ENCODE results near the gene SLC2A5. TPM values are rescaled to one million over a fixed set of nuclear protein-coding genes. Genes with fewer than 3 reads are reported as not detected.
"Not testable (repeated sequence)": the region's sequence is repeated elsewhere in the genome, so short reads cannot be mapped to it uniquely, and the experiment has no call there.

Gene SLC2A5
- polyA plus RNA-seq, 1 donor, result 10.9 TPM

DNA sequence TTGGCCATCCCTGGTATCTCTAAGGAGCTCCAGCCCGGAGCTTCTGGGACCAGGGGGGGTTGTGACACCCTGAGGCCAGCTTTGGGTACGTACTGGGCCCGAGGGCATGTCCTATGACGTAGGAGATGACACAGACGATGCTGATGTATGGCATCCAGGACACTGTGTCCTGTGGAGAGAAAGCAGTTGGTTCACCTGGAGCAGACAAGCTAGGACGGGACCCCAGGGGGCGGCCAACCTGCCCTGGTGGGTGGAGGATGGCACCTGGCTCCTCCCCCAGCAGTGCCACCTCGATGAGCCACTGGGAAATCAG is 31.1 kb downstream of the SLC2A5 start:
- DNase-seq (ENCODE audit: low read depth), result no peak

DNA sequence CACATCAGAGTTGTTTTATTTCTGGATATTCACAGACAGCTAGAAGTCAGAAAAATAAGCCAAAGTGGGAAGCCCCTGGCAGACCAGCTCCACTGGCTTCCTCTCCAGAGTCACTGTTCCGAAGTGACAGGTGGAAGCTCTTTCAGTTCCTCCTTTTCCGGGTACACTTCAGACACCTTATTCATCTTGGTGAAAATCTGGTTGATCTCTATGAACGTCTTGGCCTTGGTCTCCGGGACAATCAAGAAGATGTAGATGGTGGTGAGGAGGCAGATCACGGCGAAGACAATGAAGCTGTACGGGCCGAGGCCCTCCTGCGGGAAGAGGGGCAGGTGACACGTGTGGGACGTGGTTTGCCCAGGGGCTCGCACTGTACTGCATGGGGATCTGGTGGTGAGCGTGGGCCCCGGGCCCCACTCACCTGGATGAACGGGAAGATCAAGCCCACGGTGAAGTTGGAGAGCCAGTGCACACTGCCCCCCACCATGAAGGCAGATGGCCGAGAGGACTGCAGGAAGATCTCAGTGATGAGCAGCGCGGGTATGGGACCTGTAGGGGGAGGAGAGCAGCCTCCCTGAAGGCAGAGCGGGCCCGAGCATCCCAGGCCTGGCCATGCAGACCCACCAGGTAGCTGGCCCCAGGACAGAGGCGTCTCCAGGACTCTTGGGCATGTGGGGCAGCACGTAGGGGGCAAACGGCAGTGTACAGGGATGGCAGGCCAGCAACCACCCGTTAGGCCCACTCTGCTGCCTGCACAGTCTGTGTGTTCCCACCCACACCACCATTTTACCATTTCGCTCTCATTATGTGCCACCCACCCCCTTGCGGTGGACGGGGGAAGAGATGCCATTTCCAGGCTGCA is 31.7 kb downstream of the SLC2A5 start:
- no peak for DNase-seq (ENCODE audit: low read depth)

DNA sequence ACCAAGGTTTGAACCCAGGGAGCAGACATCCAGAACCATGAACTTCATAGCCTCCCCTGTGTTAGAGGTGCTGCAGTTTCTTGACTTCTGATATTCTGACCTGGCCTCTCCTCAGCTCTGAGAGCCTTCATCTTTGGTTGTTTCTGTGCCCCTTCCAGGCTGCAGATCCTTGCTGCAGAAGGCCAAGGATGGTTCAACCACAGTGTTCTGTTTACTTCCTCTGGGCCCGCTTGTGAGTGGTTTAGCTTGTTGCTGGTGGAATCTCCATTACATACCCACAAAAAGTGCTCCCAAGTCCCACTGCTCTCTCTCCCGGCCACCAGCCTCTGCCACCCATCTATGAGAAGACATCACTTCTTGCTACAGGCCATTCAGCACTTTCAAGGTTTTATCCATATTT is 34.2 kb downstream of the SLC2A5 start:
- no peak for DNase-seq (ENCODE audit: low read depth)

DNA sequence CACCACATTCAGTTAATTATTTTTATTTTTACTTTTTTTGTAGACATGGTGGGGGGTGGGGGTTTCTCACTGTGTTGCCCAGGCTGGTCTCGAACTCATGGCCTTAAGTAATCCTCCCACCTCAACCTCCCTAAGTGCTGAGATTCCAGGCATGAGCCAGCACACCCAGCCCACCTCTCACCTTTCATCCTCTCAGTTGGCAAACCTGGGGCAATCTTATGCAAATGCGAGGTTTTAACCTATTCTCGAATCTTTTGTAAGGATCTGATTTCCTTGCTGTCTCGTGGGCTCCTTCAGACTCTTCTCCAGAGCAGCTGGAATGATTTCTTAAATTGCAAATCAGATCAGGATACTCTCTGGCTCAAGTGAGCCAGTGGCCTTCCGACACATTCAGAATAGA is 36.1 kb downstream of the SLC2A5 start:
- no peak for DNase-seq (ENCODE audit: low read depth)

DNA sequence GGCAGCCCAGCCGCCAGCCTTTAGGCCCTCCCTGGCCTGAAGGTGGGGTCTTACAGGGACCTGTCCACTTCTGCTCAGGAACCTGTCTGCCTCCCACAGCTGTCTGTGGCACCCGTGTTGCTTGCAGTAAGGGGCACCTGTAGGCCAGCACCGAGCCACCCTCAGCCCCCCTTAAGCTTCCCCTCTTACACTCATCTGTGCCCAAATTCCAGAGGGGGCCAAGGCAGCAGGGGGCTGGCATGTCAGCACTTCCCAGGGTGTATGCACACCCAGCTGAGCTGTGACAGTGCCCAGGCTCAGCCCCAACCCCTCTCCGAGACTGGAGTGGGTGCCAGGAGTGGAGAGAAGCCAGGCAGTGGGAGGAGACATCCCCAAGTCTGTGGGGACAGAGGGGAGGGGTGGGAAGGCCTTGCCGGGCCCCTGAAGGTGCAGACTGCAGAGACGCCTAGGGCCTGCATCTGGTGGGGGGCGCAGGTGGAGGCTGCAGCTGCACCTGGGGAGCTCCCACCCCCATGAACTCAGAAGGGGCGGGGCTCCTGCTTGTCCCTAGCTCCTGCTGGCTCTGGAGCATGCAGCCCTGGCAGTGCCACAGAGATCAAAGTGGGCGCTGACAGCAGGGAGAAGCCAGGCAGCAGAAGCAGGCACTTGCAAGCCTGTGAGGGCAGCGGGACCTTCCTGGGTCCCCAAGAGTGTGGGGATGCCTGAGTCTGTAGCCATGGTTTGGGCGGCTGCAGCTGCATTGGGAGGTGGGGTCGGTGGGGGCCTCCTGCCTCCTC is 37.8 kb downstream of the SLC2A5 start:
- DNase-seq (ENCODE audit: low read depth), result no peak

DNA sequence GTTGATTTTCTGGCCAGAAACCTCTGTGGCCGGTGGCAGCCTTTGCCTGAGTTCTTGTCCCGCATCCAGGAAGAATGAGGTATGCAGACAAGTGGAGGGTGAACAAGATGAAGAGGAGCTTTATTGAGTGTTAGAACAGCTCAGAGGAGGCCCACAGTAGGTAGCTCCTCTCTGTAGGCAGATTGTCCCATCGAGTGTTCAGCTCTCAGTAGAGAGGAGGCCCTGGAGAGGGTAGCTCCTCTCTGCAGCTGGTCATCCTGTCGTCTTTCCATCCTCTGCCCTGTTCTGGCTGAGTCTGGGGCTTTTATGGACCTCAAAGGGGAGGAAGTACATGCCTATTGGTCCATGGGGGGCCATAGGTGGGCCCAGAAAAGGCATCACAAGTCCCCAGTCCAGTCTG is 38.4 kb downstream of the SLC2A5 start:
- DNase-seq (ENCODE audit: low read depth), result not testable (repeated sequence)

DNA sequence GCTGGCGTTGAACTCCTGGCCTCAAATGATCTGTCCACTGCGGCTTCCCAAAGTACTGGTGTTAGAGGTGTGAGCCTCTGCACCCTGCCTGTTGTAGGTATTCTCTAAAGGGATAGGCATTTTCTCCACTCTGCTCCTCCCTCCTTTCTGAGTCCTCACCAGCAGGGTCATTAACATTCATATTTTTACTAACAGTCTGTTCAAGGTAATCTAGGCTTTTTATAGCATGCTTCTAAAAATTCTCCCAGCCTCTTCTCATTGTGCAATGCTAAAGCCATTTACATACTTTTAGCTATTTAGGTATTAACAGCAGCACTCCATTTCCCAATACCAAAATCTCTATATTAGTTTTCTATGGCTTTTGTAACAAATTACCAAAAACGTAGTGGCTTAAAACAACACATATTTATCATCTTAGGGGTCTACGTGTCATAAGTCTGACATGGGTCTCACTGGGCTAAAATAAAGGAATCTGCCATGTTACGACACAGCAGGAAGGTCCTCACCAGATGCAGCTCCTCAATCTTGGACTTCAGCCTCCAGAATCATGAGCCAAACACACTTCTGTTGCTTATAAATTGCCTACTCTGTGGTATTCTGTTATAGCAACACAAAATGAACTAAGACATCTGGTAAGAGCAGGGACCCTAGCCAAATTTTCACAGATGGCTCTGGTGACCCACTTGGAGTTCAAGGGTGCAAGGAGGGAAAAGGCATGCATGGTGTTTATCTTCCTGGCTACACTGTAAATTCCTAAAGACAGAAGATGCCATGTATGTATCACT is 40.3 kb downstream of the SLC2A5 start:
- DNase-seq (ENCODE audit: low read depth), result no peak

DNA sequence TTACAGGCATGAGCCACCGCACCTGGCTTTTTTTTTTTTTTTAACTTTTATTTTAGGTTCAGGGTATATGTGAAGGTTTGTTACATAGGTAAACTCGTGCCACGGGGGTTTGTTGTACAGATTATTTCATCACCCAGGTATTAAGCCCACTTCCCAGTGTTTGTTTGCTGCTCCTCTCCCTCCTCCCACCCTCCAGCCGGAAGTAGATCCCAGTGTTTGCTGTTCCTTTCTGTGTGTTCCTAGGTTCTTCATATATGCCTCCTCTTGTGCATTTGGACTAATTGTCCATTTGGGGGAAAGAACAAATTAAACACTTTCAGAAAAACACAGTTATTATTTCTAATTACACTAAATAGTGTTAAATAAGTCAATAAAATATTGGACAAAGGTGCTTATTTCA is 42.1 kb downstream of the SLC2A5 start:
- DNase-seq (ENCODE audit: low read depth), result no peak

DNA sequence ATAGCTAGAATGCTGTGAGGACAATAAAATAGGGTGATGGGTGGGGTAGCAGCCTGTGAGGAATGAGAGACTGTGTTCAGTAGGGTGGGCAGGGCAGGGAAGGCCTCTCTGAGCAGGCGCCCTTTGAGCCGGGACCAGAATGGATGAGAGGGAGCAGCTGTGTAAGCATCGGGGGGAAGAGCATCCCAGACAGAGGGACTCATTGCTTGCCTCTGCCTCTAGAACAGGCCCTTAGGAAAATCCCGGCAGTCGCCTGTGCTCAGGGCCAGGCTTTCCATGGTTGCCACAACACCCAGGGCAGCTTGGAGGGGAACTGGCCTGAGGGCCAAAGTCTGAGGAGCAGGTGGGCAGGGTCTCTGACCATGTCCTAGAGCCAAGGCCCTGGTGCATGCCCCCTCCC is 44.0 kb downstream of the SLC2A5 start:
- no peak for DNase-seq (ENCODE audit: low read depth)

DNA sequence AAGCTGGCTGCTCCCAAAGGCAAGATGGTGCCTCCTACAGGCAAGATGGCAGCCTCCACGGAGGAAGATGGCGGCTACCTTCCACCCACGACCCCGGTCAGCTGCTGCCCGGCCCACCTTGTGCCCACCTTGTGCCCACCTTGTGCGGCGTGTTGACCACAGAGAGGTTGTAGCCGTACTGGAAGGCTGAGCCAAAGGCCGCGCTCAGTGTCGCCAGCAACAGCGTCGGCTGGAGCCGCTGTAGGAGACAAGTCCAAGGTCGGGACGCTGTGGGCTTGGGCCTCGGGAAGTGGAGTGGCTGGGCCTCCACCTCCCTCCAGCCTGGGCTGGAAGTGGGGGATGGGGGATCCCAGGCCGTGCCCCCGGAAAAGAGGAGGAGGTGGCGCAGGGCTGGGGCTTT is 44.6 kb downstream of the SLC2A5 start:
- no peak for DNase-seq (ENCODE audit: low read depth)

DNA sequence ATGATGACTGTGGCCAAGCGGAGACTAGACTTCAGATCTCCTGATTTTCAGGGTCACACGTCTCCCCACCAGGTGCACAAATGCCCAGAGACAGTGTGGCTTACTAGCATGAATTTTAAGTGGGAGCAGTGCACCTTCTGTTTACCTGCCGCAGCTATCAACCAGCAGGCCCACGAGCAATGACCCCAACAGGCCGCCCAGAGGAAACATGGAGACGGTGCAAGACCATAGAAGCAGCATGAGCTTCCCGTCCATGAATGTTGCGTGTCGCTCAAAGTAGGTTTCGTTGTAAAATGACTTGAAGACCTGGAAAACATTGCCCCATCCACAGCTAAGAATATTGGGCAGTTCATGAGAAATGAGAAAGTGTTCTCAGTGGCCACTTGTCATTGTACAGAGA is 46.7 kb downstream of the SLC2A5 start:
- no peak for DNase-seq (ENCODE audit: low read depth)

DNA sequence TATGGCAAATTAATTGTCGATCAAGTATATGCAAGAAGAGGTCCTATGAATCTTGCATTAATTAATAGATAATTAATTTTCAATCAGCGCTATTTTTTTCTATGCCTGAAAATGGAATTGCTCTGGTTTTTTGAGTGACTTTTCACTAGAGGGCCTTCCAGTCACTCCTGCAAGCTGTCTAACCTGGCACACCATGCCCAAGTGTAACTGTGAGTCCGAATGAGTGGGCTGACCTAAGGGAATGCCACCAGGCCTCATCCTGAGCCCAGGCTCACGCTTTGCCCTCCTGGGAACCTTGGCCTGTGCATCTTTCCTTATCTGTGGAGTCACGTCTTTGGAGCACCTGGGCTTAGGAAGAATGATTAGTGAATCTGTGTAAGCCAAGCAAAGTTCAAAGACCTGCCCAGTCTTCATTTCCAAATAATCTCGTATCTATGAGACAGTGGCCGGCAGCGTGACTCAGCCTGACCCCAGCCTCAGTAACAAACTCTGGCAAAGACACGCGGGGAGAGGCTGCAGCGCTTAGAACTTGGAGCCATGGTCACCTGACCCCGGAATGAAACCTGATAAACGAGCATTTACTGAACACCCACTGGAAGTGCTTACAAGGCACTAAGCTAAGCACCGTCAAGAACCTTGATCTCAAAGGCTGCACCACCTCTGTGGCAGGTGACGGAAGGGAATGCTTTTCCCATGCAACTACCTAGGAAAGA is 47.3 kb downstream of the SLC2A5 start:
- DNase-seq (ENCODE audit: low read depth), result not testable (repeated sequence)

DNA sequence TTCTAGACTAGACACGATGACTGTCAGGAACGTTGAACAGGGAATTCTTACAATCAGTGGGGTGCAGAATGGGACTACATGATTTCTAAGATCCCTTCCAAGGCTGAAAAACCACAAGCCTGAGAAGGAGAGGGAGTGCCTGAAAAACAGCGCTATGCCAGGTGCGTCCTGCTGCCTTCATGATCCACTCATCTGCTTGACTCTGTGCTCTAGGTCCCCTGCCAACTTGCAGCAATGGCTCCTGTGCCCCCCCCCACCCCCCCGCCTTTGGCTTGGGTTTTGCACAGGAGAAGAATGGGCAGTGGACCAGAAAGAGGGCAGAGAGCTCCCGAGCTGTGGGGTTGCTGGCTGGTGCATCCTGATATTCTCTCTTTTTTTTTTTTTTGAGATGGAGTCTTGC is 49.1 kb downstream of the SLC2A5 start:
- no peak for DNase-seq (ENCODE audit: low read depth)

DNA sequence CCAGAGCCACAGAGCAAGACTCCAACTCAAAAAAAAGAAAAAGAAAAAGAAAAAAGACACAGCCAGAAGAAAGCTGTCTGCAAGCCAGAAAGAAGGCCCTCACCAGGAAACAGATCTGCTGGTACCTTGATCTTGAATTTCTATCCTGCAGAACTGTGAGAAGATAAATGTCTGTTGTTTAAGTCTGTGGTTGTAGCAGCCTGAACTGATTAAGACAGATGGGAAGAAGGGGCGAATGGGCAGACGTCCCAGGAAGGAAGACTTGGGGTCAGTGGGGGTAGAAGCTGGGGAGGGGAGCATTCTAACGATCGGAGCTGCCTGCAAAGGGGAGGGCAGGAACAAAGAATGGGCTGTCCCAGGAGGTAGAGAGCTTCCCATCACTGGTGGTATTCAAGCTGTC is 49.5 kb downstream of the SLC2A5 start:
- DNase-seq (ENCODE audit: low read depth), result no peak

DNA sequence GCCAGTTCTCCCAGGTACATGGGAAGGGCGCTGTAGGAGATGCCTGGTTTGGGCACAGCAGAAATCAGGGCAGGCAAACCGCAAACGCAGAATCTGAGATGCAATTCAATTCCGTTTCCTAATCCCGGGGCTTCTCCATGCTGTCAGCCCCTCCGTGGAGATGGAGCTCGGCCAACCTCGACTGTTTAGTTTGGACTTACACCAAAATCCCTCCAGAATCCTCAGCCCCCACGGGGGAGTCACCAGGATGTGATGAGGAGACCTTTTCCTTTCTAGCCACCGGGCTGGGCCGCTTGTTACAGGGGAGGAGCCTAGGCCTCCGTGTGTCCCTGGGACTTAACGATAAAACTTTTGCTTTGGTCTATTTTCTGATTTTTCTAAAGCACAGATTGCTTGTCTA is 51.1 kb downstream of the SLC2A5 start:
- DNase-seq (ENCODE audit: low read depth), result no peak

DNA sequence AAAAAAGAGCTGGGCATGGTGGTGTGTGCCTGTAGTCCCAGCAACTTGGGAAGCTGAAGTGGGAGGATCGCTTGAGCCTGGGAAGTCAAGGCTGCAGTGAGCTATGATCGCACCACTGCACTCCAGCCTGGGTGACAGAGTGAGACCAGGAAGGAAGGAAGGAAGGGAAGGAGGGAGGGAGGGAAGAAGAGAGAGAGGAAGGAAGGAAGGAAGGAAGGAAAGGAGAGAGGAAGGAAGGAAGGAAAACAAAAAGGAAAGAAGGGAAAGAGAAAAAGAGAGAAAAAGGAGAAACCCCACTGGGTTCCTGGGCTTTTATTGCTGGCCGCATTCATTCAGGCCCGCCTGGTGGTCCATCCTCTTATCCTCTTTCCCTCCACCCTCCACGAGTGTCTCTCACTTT is 53.0 kb downstream of the SLC2A5 start:
- DNase-seq (ENCODE audit: low read depth), result no peak

DNA sequence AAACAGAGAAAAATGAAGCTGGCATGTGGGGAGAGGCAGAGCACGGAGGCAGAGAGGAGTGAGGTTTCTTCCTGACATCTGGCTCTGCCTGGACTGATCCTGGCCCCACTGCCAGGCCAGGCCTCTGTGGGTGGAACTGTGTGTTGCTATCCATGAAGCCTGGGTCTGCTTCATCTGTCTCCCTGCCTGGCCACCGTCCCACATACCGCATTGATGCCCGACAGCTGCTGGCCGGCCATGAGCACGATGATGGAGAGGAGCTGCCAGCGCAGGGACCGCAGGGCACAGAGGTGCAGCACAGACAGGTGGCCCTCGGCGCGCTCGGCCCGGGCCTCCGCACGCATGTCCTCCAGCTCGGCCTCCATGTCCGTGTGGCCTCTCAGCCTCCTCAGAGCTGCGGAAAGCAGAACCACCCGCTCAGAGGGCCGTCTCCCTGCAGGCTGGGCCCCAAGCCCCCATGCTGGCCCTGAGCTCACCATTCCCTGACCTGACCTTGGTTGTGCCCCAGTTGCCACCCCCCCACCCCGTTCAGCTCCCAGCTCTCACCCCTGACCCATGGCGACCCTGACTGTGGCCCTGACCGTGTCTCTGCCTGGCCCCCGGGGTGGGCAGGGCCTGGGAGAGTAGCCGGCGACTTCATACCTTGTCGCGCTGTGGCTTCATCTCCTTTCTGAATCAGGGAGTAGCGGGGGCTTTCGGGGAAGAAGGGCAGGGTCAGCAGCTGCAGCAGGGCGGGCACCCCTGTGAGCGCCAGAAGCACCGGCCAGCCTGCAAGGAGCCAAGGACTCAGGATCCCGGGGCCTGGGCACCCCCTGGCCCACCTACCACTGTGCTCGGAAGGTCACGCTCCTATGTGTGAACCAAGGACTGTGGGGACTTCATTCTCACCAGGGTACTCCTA is 54.7 kb downstream of the SLC2A5 start:
- DNase-seq (ENCODE audit: low read depth), result no peak

DNA sequence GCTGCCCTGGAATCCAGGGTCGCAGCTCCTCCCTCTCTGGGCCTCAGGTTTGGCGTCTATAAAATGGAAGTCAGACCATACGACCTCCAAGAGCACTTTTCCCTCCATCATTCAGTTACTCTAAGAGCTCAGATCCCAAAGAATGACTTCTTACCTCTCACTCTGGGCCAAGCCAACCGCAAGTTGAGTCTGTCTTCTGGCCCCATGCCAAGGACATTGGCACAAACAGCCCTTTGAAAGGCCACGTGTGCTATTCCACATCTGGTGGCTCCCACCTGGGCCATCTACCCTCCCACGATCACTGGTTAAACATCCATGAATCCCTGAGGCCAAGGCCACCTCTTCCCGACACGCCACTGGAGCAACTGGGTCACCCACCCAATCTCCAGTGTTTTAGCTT is 55.6 kb downstream of the SLC2A5 start:
- no peak for DNase-seq (ENCODE audit: low read depth)

DNA sequence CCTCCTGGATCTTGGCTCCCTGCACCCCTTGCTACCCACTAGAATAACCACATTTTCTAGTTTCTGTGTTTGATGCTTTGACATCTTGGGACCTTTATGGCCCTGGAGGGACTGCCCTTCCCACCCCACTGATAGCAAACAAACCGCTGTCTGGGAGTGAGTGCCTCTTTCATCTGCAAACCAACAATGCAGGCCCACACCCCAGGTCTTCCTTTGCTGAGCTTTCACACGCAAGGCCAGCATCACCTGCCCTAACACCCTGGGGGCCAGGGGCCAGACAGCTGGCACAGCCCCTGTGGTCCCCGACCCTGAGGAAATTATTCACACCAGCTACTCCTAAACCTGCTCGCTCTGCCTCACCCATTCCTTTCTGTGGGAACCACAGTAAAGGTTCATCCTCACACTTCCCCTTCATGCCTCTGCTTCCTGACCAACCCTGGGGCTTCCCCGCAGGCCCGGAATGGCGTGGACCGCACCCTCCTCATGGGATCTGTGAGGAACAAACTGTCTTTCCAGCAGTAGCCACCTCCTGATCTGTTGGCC is 58.6 kb downstream of the SLC2A5 start:
- no peak for DNase-seq (ENCODE audit: low read depth)
